HG03432 (cell line): Measurements from ENCODE around the gene GRIA1.

Source experiments
- ATAC-seq: cut with Tn5 transposase; IDR thresholded peaks from one replicate; pipeline ENCODE4 v1.9.1; 2021; ENCODE audit warnings: mild to moderate bottlenecking, moderate library complexity; ENCODE audit not compliant: unreplicated experiment

Gene GRIA1

GRCh38 chr5:153605386-153605785 lies 114.9 kb downstream of the GRIA1 start:
- ATAC-seq = no peak

DNA sequence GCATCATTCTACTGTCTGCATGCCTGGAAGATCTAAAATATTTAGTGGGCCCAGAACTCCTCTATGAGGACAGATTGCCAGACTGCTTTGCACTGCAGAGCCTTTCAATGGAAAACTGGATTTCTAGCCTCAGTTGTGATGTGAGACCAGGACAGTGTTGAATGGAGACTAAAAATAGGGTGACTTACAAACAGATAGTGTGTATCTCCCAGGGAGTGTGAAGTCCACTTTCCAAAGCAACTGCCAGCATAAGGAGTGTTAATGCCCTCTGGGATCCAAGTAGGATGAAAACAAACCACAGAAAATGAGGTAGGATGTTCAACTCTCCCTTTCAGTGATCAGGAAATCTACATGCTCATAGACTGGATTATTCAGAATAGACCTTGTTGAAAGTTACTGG lies 119.5 kb downstream of the GRIA1 start:
- no peak for ATAC-seq

GRCh38 chr5:153610811-153611210 lies 120.3 kb downstream of the GRIA1 start:
- no peak for ATAC-seq

DNA sequence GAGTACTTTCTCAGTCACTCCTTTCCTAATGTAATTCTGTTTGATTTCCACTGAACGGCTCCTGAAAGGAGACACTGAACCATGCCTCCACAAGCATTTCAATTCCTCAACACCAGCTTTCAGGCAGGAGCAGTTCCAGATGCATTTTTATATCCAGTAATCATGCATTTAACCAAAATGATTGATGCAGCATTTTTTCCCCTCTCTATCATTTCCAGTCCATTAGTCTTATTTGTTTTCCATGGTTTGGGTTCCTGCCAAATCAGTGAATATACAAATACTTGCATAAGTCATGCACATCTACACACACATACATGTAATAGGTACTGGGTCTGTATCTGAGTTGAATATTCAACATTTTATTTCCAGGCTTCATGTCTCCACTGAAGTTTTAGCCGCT lies 122.7 kb downstream of the GRIA1 start:
- ATAC-seq = no peak

DNA sequence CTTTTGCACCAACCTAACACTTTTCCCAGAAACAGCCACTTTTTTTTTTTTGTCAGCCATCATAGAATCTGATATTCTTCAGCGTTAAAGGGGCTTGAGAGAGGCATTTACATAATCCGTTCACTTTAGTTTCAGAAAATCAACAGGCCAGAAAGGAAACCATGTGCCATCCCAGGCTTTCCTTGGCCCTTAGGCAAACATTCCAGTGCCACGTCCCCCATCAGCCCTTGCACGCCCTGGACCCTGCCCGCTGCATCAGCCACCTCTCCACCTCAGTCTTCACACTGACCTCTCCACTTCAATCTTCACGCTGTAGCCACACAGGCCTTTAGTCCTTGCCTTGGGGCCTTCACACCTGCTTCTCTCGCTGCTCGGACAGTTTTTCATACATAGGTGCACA lies 123.2 kb downstream of the GRIA1 start:
- ATAC-seq = no peak

- ATAC-seq = no peak
These were observed 126.7 kb downstream of the GRIA1 start for GRCh38 chr5:153617190-153617589.

DNA sequence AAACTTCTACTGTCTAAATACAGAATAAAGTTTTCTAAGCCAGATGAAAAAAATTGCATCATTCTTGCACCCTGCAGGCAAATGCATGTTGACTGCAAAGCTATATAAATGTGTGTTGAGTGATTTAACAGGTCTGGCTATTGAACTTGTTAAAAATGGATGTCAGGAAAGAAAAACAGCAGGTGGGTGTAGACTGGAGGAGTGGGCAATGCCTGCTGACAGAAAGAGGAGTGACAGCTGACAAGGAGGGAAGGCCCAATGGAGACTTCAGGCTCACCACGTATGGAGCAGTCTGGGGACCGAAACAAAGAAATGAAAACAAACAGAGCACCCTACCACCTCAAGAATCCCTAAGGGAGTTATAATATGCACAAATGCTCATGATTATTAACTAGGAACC lies 127.8 kb downstream of the GRIA1 start:
- no peak for ATAC-seq

GRCh38 chr5:153618867-153619266 lies 128.4 kb downstream of the GRIA1 start:
- ATAC-seq = peak; percentile 45

- no peak for ATAC-seq
These were observed 129.3 kb downstream of the GRIA1 start for GRCh38 chr5:153619771-153620170.

GRCh38 chr5:153623124-153623523 lies 132.7 kb downstream of the GRIA1 start:
- no peak for ATAC-seq

GRCh38 chr5:153623751-153624450 lies 133.4 kb downstream of the GRIA1 start:
- ATAC-seq = no peak

DNA sequence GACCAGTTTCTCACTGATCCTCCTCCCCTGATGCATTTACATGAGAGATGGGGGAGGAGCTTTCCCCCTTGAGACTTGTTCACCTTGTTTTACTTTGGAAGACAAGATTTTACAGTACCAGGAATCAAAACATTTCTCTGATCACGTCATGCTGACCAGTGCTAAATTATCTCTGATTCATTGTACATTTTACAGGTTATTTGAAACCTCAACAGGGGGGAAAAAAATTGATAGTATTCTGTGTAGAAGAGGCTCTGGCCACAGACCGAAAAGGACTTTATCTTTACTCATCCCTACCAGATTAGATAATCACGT lies 133.9 kb downstream of the GRIA1 start:
- no peak for ATAC-seq

GRCh38 chr5:153625826-153626354 lies 135.4 kb downstream of the GRIA1 start:
- no peak for ATAC-seq

DNA sequence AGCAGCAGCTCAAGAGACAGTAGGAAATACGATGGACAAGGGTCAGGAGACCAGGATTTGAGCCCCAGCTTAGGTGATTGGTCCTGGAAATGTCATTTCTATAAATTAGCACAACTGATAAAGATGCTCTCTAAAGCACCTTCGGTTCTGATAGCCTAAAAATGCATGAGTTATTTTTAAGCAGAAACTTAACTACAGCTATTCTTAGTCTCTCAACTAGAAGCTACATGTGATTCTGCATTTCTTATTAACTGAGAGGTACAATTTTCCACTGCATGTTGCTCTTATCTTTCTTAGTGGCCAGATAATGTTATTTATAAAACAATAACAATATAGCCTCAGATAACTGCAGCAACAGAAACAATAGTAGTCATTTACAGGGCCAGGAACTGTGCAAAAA lies 136.4 kb downstream of the GRIA1 start:
- no peak for ATAC-seq

- ATAC-seq = peak; percentile 28
These were observed 138.8 kb downstream of the GRIA1 start for GRCh38 chr5:153629027-153629895.

- ATAC-seq = no peak
These were observed 140.1 kb downstream of the GRIA1 start for GRCh38 chr5:153630546-153630945.

DNA sequence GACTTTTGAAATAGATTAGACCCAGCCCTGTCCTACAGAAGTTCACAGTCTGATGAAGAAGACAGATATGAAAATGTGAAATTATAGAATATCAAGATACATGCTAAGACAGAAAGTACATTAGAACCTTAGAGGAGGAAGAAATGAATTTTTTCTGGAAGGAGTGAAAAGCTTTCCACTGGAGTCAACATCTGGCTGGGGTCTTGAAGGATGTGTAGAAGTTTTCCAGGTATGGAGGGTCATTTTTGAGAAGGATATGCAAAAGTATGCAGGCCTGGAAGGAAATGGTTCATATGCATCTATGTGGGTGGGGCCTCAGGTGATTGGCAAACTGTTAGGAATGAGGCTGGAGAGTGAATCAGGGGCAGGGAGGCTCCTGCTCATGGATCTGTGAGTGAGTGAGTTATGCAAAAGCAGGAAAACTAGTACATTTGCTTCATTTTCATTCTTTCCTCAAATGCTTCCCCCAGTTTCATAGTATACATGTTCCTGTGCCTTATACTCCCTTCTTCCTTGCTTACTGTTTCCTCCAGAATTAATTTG lies 142.3 kb downstream of the GRIA1 start:
- no peak for ATAC-seq

DNA sequence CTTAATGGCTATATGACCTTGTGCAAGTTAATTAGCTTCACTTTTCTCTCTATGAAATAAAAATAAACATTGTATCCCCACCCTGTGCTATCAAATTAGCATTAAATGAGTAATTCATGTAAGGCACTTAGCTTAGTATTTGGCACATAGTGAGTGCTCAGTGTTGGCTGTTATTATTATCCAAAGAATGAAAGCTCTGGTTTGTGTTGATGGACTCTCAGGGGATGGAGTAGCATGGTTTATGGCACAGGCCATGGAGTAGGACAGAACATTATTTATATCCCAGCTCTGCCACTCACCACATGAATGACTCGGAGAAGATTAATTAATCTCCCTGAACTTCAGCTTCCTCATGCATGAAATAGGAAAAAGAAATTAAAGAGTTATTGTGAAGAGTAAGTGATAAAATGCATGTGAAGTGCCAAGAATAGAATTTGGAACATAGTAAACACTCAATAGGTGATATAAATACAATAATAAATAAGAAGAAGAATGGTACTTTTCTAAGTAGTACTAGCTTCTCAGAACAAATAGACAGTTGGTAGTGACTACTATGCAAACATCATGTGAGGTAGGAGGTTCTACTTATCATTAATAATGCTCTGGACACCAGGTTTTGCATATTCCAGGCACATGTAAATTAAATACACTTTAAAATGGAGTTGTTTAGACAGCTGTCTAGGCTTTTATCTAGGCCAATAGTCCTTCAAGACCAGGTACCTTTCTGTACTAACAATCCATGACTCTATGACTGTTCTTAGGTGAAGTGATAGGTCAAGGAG lies 146.4 kb downstream of the GRIA1 start:
- ATAC-seq = no peak

- ATAC-seq = no peak
These were observed 149.8 kb downstream of the GRIA1 start for GRCh38 chr5:153640293-153640692.

DNA sequence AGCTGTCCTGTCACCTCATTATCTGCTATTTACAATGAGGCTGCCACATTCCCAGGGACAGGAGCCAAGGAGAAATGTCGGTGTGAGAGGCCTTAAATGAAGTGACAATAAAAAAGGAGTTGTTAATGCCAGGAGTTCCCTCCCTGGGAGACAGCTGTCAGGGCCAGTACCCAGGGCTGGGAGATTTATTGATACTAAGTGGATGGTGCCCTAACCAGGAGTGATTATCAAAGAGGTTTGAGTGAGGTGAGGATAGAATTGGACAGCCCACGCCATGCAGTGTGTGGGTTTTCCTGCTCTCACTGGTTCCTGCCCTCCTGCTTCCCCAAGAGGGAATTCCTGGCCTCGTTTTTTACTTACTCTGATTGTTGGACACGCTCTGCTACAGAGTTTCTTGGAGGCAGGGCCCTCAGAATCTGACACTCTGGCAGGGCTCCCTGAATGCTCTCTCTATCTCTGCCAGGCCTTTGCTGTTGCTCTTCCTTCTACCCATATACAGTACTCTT lies 150.8 kb downstream of the GRIA1 start:
- no peak for ATAC-seq
